GM12874 (cell line): ENCODE data around the gene RASAL2.

Experiments used
- CTCF ChIP-seq: IDR thresholded peaks from 2 replicates; pipeline ENCODE4 v1.5.1; 2011; ENCODE audit warnings: low read depth, mild to moderate bottlenecking, control low read depth, low read length, moderate library complexity; ENCODE audit not compliant: insufficient read depth

Gene RASAL2

GRCh38 chr1:178267646-178268094, 173.8 kb downstream of the RASAL2 start:
- TF ChIP-seq CTCF: no peak

- no peak for TF ChIP-seq CTCF
These were observed 177.6 kb downstream of the RASAL2 start for GRCh38 chr1:178271471-178271870.

- TF ChIP-seq CTCF: no peak
These were observed 180.0 kb downstream of the RASAL2 start for GRCh38 chr1:178273707-178274410.

- TF ChIP-seq CTCF: no peak
These were observed 181.1 kb downstream of the RASAL2 start for GRCh38 chr1:178275049-178275448.

- no peak for TF ChIP-seq CTCF
These were observed 181.6 kb downstream of the RASAL2 start for GRCh38 chr1:178275553-178275952.

- TF ChIP-seq CTCF: no peak
These were observed 184.1 kb downstream of the RASAL2 start for GRCh38 chr1:178277793-178278530.

- TF ChIP-seq CTCF: no peak
These were observed 185.2 kb downstream of the RASAL2 start for GRCh38 chr1:178278916-178279686.
